ENCODE results near the gene EEIG1.

EEIG1 gene

DNA sequence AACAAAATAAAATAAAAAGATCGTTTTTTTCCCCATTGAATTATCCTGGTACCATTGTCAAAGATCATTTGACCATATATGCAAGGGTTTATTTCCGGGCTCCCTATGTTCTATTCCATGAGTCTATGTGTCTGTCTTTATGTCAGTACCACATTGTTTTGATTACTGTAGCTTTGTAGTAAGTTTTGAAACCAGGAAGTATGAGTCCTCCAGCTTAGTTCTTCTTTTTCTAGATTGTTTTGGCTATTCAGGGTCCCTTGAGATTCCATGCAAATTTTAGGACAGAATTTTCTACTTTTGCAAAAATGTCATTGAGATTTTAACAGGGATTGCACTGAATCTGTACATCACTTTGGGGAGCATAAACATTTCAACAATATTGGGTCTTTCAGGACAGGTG is 18.7 kb upstream of the EEIG1 start:
- DNase-seq, result no peak

DNA sequence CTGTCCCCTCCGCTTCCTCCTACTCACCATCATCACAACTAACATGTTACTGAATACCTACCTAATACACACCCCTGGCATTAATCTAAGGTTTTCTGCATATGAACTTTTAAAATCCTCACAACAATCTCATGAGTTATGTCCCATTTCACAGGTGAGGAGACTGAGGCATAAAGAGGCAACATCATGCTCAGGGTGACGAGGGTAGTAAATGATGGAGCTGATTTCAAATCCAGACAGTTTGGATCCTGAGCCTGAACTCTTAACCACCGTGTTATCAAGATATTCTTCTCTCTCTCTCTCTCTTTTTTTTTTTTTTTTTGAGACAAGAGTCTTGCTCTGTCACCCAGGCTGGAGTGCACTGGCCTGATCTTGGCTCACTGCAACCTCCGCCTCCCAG is 12.9 kb upstream of the EEIG1 start:
- no peak for DNase-seq

DNA sequence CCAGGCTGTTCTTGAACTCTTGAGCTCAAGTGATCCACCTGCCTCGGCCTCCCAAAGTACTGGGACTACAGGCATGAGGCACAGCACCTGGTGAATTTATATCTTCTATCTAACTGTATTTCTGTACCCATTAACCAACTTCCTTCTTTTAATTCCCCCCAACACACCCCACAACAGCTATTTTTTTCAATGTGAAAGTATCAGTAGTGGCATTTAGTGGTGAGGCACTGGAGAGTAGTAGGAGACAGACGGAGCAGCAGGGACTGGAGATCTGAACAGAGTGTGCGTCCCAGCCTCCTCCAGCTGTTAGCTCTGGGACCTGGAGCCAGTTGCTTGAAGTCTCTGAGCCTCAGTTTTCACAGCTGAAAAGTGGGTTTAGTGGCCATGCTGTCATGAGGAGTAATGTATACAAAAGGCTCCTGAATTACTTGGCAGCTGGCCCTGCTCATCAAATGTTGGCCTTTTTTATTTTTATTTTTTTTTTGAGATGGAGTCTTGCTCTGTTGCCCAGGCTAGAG is 11.0 kb upstream of the EEIG1 start:
- no peak for DNase-seq

DNA sequence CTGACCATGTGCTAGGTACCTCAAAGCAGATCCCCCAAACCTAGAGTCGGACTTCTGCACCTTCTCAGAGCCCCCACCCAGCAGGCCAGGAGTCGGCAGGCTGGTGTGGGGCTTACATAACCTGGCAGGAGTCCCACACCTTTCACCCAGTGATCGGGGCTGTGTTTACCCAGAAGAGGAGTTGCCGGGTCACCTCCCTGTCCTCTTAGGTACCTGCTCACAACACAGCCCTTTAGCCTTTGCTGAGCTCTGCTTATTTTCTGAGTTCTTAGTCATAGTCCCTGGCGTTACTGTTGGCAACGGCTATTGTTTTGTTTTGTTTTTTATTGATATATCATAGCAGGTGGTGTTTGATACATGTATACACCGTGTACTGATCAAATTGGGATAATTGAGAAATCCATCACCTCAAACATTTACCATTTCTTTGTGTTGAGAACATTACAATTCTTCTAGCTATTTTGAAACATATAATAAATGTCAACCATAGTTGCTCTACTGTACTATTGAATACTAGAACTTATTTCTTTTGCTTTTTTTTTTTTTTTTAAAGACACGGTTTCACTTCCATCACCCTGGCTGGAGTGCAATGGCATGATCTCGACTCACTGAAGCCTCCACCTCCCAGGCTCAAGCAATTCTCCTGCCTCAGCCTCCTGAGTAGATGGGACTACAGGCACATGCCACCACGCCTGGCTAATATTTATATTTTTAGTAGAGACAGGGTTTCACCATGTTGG is 10.4 kb upstream of the EEIG1 start:
- DNase-seq, result no peak

DNA sequence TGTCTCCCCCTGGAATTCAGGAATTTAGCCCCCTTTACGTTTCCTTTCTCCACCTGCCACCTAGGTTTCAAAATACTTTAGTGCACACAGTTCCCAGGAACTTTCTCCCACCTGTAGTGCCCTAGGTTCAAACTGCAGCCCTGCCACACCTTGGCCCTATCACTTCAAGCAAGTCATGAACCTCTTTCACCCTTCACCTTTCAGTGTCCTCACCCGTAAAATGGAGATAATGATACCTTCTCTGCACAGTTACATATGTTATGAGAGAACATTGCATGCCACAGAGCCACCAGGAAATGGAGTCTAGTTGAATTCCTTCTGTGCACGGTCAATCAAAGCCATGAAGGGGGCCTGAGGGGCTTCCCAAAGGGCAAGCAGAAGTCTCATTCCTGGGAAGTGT is 9.8 kb upstream of the EEIG1 start:
- no peak for DNase-seq

DNA sequence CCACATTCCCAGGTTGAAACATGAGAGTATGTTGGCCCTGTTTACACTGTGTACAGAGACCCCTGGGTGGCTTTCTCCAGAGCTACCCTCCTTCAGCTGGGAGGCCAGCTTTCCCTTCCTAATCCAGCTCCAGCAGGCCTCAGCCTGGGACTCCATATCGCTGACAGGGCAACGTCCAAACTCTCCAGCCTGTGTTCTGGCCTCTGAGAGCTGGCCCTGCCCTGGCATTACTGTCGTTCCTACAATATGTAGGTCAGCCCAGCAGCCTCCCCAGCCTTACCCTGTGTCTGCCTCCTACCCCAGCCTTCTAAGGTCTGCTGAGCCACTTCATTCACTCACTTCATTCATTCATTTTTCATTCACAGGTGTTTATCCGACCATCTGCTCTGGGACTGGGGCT is 8.3 kb upstream of the EEIG1 start:
- no peak for DNase-seq

DNA sequence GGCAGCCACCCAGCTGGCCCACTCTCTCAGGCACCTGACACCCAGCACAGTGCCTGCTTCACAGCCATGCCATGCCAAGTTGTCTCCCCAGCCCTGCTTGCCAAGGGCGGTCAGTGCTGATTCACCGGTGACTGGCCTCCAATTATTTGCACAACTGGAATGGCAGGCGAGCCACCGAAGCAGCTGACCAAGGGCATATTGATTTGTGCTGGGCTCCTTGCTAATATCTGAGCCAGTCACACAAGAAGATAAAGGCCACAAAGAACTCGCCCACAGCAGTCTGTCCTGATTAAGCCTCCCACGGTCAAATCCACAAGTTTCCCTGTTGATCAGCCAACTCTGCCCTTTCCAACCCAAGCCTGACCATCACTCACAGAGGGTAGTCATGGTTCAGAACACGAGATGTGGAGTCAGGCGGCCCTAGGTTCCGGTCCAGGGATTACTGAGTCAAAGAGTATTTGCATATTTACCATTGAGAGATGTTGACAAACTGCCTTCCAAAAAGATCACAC is 6.4 kb upstream of the EEIG1 start:
- DNase-seq, result no peak

DNA sequence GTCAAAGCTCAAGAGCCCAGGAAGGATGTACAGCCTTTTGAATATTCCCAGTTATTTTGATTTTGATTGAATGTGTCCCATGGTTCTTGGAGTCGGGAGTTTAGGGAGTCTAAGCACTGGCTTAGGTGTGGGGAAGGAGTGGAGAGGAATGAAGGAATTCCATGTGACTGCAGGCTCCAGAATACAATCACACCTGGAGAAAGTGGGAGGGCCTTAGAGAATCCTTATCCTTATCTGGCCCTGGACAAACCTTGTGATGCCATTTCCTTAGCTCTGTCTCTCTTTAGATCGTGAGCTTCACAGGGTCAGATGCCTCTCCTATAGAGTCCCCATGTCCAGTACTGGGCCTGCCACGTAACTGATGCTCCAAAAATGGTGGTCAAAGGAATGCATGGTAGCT is 4.2 kb upstream of the EEIG1 start:
- no peak for DNase-seq

DNA sequence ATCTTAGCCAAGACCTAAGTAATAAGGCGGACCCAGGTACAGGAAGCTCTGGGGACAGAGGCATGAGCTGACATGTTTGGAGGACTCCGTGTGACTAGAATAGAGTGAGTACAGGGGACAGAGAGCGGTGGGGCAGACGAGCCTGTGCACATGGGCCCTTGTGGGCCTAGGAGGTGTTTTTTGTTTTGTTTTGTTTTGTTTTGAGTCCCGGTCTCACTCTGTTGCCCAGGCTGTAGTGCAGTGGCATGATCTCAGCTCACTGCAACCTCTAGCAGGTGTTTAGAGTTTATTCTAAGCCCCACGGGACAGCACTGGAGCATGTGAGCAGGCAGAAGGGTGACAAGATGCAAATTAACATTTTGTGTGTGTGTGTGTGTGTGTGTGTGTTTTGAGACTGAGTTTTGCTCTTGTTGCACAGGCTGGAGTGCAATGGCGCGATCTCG is 3.1 kb upstream of the EEIG1 start:
- no peak for DNase-seq

DNA sequence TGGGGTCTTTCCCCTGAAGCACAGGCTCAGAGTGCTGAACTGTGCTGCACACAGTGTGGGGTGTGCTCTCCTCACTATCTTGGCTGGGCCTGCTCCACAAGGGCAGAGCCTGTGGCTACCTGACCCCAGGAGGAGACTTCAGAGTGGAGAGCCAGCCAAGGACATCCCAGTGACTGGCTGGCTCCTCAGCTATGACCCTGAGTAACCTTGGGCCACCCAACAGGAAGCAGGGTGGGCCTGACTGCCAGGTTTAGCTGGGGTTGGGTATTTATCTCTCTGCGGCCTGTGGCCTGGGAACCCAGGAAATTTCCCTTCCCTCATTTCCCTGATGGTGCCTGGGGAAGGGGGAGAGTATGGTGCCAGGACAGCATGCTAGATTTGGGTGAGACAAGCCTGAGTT is 2.1 kb upstream of the EEIG1 start:
- DNase-seq, result no peak

DNA sequence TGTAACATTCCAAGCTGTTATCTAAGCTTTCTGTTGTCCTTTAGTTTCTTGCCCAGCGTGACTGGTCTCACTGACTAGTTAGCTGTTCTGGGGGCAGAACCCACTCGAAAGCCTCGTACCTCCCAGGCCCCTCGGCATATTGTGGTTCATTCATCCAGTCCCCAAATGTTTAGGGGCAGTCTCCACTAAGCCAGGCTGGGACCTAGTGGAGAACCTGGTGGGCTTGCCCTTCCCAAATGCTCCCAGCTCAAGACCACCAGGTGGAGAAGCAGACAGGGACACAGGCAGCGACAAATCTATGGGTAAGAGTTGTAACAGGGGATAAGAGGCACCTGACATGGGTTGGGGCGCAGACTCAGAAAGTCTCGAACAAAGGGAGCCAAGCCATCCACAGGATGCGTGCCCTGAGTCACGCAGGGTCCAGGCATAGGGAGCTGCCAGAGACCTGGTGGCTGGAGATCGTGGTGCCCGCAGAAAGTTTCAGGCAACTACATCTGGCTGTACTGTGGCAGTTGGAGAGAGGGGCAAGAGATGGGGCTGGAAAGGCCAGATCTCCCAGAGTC is 851 bp upstream of the EEIG1 start:
- DNase-seq, result no peak

DNA sequence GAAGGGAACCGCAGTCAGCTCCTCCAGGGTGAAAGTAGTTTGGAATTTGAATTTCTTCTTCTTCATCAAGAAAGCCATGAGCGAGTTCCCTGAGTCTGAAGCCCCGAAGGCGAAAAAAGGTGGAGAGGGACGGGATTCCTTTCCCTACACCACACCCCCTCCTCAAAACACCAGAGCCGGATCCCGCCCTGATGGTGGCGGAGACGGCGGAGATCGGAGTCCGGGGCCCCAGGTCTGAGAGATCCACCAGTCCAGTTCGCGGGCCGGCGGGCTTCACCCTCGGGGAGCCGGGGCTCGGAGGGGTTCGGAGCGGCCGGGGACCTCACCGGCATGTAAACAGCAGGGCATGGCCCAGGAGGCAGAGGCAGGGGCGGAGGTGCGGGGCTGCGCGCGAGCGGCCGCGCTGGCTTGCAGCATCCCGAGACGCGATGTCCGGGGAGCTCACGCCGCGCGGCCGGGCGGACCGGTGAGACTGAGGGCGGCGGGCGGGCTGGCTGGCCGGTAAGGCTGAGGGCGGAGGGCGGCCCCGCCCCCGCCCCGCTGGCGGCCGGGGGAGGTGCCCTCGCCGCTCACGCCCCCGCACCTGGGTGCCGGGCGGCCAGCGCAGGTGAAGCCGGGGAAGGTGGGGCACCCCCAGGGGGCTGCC is 606 bp downstream of the EEIG1 start:
- no peak for DNase-seq

DNA sequence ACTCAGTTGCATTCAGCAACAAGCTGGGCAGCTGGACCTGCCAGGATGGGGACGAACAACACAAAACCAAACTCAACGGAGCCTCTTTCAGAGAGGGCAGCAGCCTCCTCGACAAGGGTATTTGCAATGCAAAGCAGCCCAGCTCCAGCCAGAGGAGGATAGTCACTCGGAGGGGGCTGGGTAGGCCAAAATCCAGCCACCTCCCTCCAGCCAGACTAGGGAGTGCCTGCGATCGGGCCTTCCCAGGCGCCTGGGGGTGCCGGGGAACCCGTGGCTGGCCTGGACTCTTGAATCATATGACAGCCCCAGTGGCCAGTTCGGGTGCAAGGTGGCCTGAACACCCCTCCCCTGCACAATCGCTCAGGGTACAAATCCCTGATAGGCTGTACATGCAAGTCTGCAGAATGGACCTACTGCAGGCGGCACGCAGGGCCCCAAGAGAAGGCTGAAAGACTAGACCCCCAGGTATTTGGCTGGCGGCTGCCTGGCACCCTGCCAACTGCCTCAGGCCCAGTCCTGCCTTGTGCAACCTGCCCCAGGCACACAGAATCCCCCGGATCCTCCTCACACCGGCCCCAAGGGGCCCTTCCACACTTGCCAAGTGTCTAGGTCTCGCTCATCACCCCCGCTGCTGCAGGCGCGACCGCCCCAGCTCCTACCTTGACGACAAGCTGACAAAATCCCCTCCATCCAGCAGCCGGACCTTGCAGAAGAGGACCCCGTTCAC is 1.3 kb downstream of the EEIG1 start:
- DNase-seq, result no peak

DNA sequence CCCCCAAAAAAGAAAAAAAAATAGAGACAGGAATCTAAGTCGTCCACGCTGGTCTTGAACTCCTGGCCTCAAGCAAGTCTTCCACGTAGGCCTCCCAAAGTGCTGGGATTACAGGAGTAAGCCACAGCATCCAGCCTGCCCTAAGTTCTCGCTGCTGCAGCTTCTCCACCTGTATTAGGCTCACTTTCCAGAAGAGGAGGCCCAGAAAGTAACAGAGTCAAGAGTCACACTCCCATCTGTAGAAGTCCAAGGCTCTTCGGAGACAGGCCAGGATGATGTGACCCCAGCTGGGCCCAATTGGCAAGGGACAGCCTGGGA is 1.8 kb downstream of the EEIG1 start:
- no peak for DNase-seq

DNA sequence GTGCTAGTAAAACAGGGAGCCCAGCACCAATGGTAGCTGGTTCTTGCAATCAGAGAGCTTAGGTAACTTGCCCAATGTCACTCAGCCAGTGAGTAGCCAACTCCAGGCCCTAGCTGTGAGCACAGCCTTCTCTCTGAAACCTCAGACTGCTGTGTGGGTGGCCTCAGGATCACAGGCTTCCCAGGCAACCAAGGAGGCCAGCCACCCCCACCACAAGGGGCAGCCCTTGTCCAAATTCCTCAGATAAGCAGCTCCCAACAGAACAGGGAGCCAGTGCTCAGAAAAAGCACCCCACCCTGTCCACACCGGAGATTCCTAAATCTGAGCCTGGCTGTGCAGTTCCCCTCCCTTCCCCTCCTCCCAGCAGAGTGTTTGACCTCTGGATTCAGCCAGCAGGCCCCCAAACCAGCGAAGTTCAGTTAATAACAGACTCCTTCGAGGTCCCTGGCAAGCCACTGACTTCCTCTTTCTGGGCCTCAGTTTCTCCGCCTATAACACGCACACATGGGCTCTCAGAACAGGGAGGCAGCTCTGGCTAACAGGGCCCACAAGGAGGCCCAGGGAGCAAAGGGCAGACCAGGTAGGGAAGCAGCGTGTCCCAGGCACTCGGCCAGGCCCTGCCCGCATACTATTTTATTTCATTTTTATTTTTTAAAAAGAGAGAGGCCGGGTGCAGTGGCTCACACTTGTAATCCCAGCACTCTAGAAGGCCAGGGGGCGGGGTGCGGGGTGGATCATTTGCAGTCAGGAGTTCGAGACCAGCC is 2.7 kb downstream of the EEIG1 start:
- DNase-seq, result no peak

DNA sequence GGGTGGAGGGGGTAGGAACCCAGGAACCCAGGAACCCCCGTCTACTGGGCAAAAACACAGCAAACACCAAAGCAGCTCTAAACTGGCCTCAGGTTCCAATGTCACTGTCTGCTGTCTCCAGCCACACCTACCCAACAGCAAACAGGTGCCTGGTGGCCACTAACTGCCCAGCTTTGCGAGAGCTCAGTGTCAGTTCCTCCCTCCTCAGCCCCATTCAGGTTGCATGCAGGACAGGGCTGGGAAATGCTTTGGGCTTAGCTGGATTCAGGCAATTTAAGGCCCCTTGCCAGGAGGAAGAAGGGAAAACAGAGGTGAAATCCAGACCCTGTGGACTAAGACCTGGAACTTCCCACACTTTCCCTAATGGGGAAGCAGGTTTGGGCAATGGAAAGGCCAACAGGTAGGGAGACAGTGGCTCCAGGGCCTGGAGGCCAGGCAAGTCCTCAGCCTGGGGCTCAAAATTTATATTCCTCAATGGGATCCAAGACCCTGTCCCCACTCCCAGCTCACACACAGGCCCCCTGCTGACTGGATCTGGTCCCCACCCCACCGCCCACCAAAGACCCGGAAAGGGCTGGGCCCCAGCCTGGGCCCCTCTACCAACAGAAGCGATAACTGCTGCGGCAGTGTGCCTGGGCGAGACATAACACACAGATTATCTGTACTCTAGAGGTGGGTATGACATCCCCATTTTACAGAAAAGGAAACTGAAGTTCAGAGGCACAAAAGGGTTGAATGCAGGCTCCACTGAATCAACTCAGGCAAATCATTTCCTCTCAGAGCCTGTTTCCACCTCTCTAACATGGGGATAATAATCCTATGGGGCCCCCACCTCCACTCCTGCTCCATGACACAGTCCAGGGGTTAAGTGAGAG is 3.5 kb downstream of the EEIG1 start:
- no peak for DNase-seq

DNA sequence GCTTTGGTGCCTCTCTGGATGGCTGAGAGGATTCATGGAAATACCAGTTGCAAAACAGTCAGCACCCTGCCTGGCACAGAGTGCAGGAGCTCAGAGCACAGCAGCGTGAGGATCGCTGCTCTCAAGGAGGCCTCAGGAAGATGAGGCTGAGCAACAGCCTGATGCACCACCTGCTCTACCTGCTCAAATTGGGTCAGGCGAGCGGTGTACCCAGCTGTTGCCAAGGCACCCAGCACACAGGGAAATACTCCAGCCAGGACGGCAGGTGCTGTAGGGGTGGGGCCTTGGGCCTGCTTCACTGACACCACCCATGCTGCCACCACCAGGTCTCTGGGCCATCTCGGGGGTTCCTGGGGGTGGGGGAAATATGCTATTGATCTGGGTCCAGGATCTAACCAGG is 4.3 kb downstream of the EEIG1 start:
- DNase-seq, result no peak

DNA sequence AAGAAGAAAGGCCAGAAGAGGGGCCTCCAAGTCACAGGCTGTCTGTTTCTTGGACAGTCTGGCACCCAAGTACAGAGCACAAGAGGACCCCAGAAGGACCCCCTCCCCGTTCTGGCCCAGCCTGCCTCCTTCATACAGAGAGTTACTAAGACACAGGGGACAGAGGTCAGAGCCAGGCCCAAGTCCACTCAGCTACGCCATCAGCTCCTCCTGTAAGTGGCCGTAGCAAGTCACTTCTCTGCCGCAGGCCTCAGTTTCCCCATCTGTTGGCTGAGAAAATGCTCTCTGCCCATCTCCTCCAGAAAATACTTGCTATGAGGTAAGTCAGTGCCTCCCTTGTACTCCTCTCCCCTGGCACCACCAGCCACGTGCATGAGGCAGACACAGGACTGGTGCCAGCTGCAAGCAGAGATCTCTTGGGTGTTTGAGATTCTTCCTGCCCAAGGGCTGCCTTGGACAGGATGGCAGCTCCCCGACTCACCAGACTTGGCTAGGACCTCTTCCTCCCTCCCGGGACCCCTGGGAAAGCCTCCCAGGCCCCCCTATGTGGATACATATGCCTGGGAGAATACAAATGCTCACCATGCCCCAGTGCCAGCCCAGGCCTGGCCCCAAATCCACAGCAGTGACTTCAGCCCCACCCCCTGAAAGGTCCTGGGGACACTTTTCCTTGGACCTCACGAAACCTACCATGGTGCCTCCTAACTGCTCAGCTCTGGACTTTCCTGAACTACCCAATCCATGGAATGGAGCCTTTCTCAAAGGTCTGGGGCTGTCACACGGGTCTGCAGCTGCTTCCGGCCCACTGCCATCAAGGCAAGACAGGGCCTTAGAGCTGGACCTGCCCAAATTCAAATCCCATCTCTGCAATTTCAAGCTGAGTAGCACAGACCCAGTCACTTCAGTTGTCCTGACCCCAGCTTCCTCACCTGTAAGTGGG is 5.1 kb downstream of the EEIG1 start:
- DNase-seq, result no peak

DNA sequence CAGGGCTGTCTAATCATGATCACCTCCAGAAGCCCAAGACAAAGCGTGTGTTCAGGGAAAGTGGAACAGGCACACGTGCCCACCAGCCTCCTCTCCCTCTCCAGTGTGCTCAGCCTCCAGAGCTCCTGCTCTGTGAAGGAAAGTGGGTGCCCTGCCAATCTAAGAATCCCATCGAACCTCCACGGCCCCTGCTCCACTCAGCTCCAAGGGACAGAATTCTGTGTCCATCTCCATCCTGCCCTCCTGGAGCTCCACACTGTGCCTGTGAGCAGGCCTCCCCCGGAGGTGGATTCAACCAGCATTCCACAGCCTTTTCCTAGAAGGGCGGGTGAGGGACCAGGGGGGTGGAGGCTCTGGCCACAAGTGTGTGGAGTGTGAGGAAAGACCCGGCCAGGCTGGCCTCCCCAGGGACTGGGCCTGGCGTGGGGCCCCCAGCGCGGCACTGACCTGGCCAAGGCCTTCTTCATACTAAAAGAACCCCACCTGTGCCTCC is 6.0 kb downstream of the EEIG1 start:
- no peak for DNase-seq

DNA sequence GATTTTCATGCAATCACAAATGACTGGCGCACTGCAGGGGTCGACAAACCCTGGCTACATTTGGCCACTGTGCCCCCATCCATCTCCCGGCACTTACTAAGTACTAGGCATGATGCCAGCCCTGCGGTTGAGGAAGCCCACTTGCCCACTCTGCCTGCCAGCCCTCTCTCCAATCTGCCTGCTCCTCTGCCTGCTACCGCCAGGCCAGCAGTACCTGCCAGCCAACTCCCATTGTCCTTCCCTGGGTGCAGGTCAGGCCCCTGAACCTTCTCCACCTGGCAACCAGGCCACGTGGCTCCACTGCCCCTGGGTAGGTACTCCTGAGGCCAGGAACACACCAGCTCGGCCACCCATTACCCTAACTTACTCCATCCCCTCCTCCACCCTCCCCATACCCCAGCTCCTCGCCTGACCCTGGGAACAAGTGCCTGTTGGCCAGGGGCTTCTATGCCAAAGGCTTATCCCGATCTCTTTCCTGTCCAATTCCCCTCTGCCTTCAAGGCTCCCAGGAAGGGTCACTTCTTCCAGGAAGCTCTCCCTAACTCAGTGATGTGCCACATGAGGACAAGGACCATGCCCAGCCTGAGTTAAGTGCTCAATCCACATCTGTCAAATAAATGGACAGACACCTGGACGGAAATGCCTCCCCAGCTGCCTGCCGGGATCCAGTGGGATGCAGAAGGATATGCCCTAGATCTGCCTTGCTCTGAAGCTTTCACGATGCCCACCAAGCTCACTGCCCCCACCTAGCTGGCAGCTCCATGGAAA is 6.6 kb downstream of the EEIG1 start:
- no peak for DNase-seq

All from activated T-cell treated with anti-CD3 and anti-CD28 coated beads for 4 hours (primary cell).